ENCODE data around the gene HPSE2. TPM values are rescaled to one million over a fixed set of nuclear protein-coding genes. Genes with fewer than 3 reads are reported as not detected.

Gene HPSE2
- total RNA-seq, 4 donors from 2014 or later, result 32.3 to 70.0 (median 43.6) TPM

GRCh38 chr10:98489561-98490481 is 745.8 kb downstream of the HPSE2 start:
- H3K4me3 ChIP-seq, result no peak overlapping the region
- no peak overlapping the region for H3K27ac ChIP-seq (replicated peaks in 1 of 4)
- H3K27me3 ChIP-seq, result no peaks in the 10 kb centered on the region
- intact Hi-C loops (cut with DNase I), result no loop called here
- no peaks in the 10 kb centered on the region for H3K4me1 ChIP-seq
- no peaks in the 10 kb centered on the region for H3K9me3 ChIP-seq
- DNase-seq (ENCODE audit: extremely low spot score), result no peak
- H3K36me3 ChIP-seq, result peaks cover 0 to 19% (median 0%) of the 10 kb centered on the region in 4 donors
- 88% methylated on average over 13 of the region's 13 CpGs for WGBS
- TF ChIP-seq EP300 (IDR thresholded peaks at IDR 0.05) (no peak), POLR2A (IDR thresholded peaks at IDR 0.05; ENCODE audit: low read depth) (no peak), CTCF (IDR thresholded peaks at IDR 0.05) (no peak), POLR2AphosphoS5 (IDR thresholded peaks at IDR 0.05) (no peak)

- intact Hi-C loops (cut with DNase I), result no loop called here
- DNase-seq (ENCODE audit: extremely low spot score), result no peak
- 62% methylated on average over 1 of the region's 1 CpG for WGBS
Observed at GRCh38 chr10:98488669-98489430, 746.8 kb downstream of the HPSE2 start.

GRCh38 chr10:98487649-98488048 is 748.0 kb downstream of the HPSE2 start:
- Histone ChIP-seq H3K4me3 (no peak overlapping the region), H3K27me3 (no peaks in the 10 kb centered on the region), H3K27ac (replicated peaks in 1 of 4) (no peak overlapping the region), H3K36me3 (peaks cover 0 to 19% (median 0%) of the 10 kb centered on the region in 4 donors), H3K4me1 (no peaks in the 10 kb centered on the region), H3K9me3 (peaks cover 0 to 7% (median 2%) of the 10 kb centered on the region in 4 donors)
- no peak for DNase-seq (ENCODE audit: extremely low spot score)
- intact Hi-C loops (cut with DNase I), result no loop called here
- TF ChIP-seq CTCF (IDR thresholded peaks at IDR 0.05) (no peak), POLR2AphosphoS5 (IDR thresholded peaks at IDR 0.05) (no peak)
- WGBS, result 86% methylated on average over 3 of the region's 3 CpGs

More at GRCh38 chr10:98488669-98489430, 746.8 kb downstream of the HPSE2 start:
- Histone ChIP-seq H3K4me3 (no peak overlapping the region), H3K36me3 (peaks cover 0 to 19% (median 0%) of the 10 kb centered on the region in 4 donors), H3K9me3 (peaks cover 0 to 3% (median 1%) of the 10 kb centered on the region in 4 donors), H3K27ac (replicated peaks in 1 of 4) (no peak overlapping the region), H3K27me3 (no peaks in the 10 kb centered on the region), H3K4me1 (no peaks in the 10 kb centered on the region)
- TF ChIP-seq EP300 (IDR thresholded peaks at IDR 0.05) (no peak), POLR2A (IDR thresholded peaks at IDR 0.05; ENCODE audit: low read depth) (no peak), POLR2AphosphoS5 (IDR thresholded peaks at IDR 0.05) (no peak), CTCF (IDR thresholded peaks at IDR 0.05) (no peak)

GRCh38 chr10:98486421-98486820 is 749.2 kb downstream of the HPSE2 start:
- H3K36me3 ChIP-seq, result peaks cover 0 to 23% (median 2%) of the 10 kb centered on the region in 4 donors
- 84% methylated on average over 3 of the region's 3 CpGs for WGBS
- H3K27me3 ChIP-seq, result no peaks in the 10 kb centered on the region
- no peaks in the 10 kb centered on the region for H3K4me1 ChIP-seq
- DNase-seq (ENCODE audit: extremely low spot score), result no peak
- peaks cover 0 to 7% (median 2%) of the 10 kb centered on the region in 4 donors for H3K9me3 ChIP-seq
- TF ChIP-seq POLR2A (IDR thresholded peaks at IDR 0.05; ENCODE audit: low read depth) (no peak), POLR2AphosphoS5 (IDR thresholded peaks at IDR 0.05) (no peak), CTCF (IDR thresholded peaks at IDR 0.05) (no peak), EP300 (IDR thresholded peaks at IDR 0.05) (no peak)
- no peak overlapping the region for H3K4me3 ChIP-seq
- intact Hi-C loops (cut with DNase I), result no loop called here
- H3K27ac ChIP-seq (replicated peaks in 1 of 4), result no peak overlapping the region

All from esophagus muscularis mucosa (tissue), 4 donors.